Measurements from ENCODE around the gene FBH1. TPM values are rescaled to one million over a fixed set of nuclear protein-coding genes. Genes with fewer than 3 reads are reported as not detected.

FBH1 gene
- total and polyA plus RNA-seq, 2 experiments from 2014 or later, result 62.5 to 90.8 TPM

GRCh38 chr10:5869156-5869555, 20.9 kb upstream of the FBH1 start:
- DNase-seq (ENCODE audit: low spot score) (no peak), ATAC-seq (no peak)
- no peak overlapping the region for H3K27ac Mint-ChIP-seq
- peaks cover 2% of the 10 kb centered on the region for H3K27me3 Mint-ChIP-seq (ENCODE audit: insufficient read depth, low read depth, poor library complexity)
- no peaks in the 10 kb centered on the region for H3K36me3 ChIP-seq (ENCODE audit: insufficient read depth)
- peaks cover 11% of the 10 kb centered on the region; the same call in 2 of the 3 replicates for H3K4me1 Mint-ChIP-seq
- peaks cover 28% of the 10 kb centered on the region for H3K36me3 Mint-ChIP-seq (ENCODE audit: low read depth)
- H3K4me1 ChIP-seq (ENCODE audit: insufficient read depth), result no peaks in the 10 kb centered on the region
- peaks cover 21% of the 10 kb centered on the region for H3K9me3 Mint-ChIP-seq
- H2AFZ ChIP-seq, result no peak overlapping the region
- H3K27me3 ChIP-seq (ENCODE audit: insufficient read depth), result no peaks in the 10 kb centered on the region
- H4K20me1 ChIP-seq (replicated peaks; ENCODE audit: insufficient read depth), result no peaks in the 10 kb centered on the region
- no peaks in the 10 kb centered on the region for H3K9me2 ChIP-seq (ENCODE audit: insufficient read depth)
- TF ChIP-seq STAT1 (IDR thresholded peaks at IDR 0.05; ENCODE audit: unreplicated experiment), result no peak
- TF ChIP-seq POLR2AphosphoS5 (IDR thresholded peaks at IDR 0.05; ENCODE audit: low read depth), result no peak
- TF ChIP-seq ZNF462 (CRISPR knock-in tag; IDR thresholded peaks at IDR 0.05), result no peak
- no peak for TF ChIP-seq EZH2 (IDR thresholded peaks at IDR 0.05; ENCODE audit: low read depth, unreplicated experiment)
- no peaks in the 10 kb centered on the region for H3K79me2 ChIP-seq (replicated peaks; ENCODE audit: insufficient read depth)
- H3K4me3 Mint-ChIP-seq, result no peak overlapping the region
- H3F3A ChIP-seq (replicated peaks; ENCODE audit: low read depth), result no peaks in the 10 kb centered on the region
- no peak overlapping the region for H3K27ac ChIP-seq (ENCODE audit: low read depth)
- no peak overlapping the region for H3K4me3 ChIP-seq
- H3K4me2 ChIP-seq, result no peak overlapping the region

- Histone ChIP-seq H3K27me3 (ENCODE audit: insufficient read depth) (no peaks in the 10 kb centered on the region), H3F3A (replicated peaks; ENCODE audit: low read depth) (no peaks in the 10 kb centered on the region), H3K4me1 (ENCODE audit: insufficient read depth) (no peaks in the 10 kb centered on the region), H3K79me2 (replicated peaks; ENCODE audit: insufficient read depth) (no peaks in the 10 kb centered on the region), H3K36me3 (ENCODE audit: insufficient read depth) (no peaks in the 10 kb centered on the region), H3K4me3 (no peak overlapping the region), H3K4me2 (no peak overlapping the region), H4K20me1 (replicated peaks; ENCODE audit: insufficient read depth) (no peaks in the 10 kb centered on the region; the same call in 1 of the 2 replicates), H2AFZ (no peak overlapping the region), H3K27ac (ENCODE audit: low read depth) (no peak overlapping the region), H3K9me2 (ENCODE audit: insufficient read depth) (no peaks in the 10 kb centered on the region)
- Mint-ChIP-seq H3K4me3 (no peak overlapping the region), H3K27me3 (ENCODE audit: insufficient read depth, low read depth, poor library complexity) (peaks cover 4% of the 10 kb centered on the region), H3K4me1 (peaks cover 11% of the 10 kb centered on the region; the same call in 2 of the 3 replicates), H3K9me3 (peaks cover 21% of the 10 kb centered on the region), H3K27ac (no peak overlapping the region), H3K36me3 (ENCODE audit: low read depth) (peaks cover 38% of the 10 kb centered on the region)
- ATAC-seq, result no peak
- TF ChIP-seq ZNF114 (CRISPR knock-in tag; IDR thresholded peaks at IDR 0.05) (no peak), EZH2 (IDR thresholded peaks at IDR 0.05; ENCODE audit: low read depth, unreplicated experiment) (no peak)
- no peak for DNase-seq (ENCODE audit: low spot score)
Measured at GRCh38 chr10:5871596-5871995, 18.4 kb upstream of the FBH1 start.
